Upper lobe of left lung (tissue), 4 donors: ENCODE measurements around the gene HS6ST2.

Experiments
- CTCF ChIP-seq, 6 experiments: fragments of 450-650 bp in 4 of 6; fragments of 200-600 bp in 2 of 6; sonication (generic) in 2 of 6; IDR thresholded peaks; one replicate each; pipeline ENCODE4 v1.5.1; 2016 to 2019; ENCODE audit warnings: antibody characterized with exemption in 6 of 6
- EP300 ChIP-seq, 4 donors: sonication (generic); formaldehyde crosslinking; IDR thresholded peaks; one replicate each; pipeline ENCODE4 v1.5.1; 2017; ENCODE audit warnings: antibody characterized with exemption in 4 of 4, control low read depth in 2 of 4
- POLR2A ChIP-seq, 4 donors: fragments of 450-650 bp; IDR thresholded peaks; one replicate each; pipeline ENCODE4 v1.5.1; 2016 to 2017; ENCODE audit warnings: antibody characterized with exemption in 4 of 4, mild to moderate bottlenecking in 2 of 4

- TF ChIP-seq CTCF (IDR thresholded peaks at IDR 0.05), result no peak
- no peak for TF ChIP-seq POLR2A (IDR thresholded peaks at IDR 0.05)
- no peak for TF ChIP-seq EP300 (IDR thresholded peaks at IDR 0.05)
Observed at GRCh38 chrX:132692066-132692465, 266.4 kb downstream of the HS6ST2 start.
